IPS-20b (cell line): ENCODE results near the gene ARF4.
A peak's percentile ranks its signal among the peaks of the same experiment; 100 is the strongest.

Experiments
- H3K27ac ChIP-seq: one replicate; pipeline ENCODE4 v1.5.1; 2013; ENCODE audit warnings: low read length
- H3K27me3 ChIP-seq: 2 replicates; pipeline ENCODE4 v1.6.1; 2013; ENCODE audit warnings: mild to moderate bottlenecking, low read length, inconsistent platforms; ENCODE audit not compliant: insufficient read depth
- H3K36me3 ChIP-seq: 2 replicates; pipeline ENCODE4 v1.6.1; 2013; ENCODE audit warnings: low read depth, mild to moderate bottlenecking, inconsistent platforms, low read length, moderate library complexity; ENCODE audit not compliant: insufficient read depth
- H3K4me1 ChIP-seq: 2 replicates; pipeline ENCODE4 v1.6.1; 2013; ENCODE audit warnings: mild to moderate bottlenecking, control low read depth, inconsistent platforms, low read length, moderate library complexity; ENCODE audit not compliant: insufficient read depth
- H3K4me3 ChIP-seq: 2 replicates; pipeline ENCODE4 v1.5.1; 2013; ENCODE audit warnings: mild to moderate bottlenecking, low read length, inconsistent platforms
- H3K9ac ChIP-seq: 2 replicates; pipeline ENCODE4 v1.6.1; 2013; ENCODE audit warnings: low read depth, mild to moderate bottlenecking, inconsistent platforms, low read length, moderate library complexity
- H3K9me3 ChIP-seq: 2 replicates; pipeline ENCODE4 v1.6.1; 2013; ENCODE audit warnings: mild to moderate bottlenecking, low read depth, low read length, inconsistent platforms; ENCODE audit not compliant: insufficient read depth

Gene ARF4

GRCh38 chr3:57544181-57545125 lies 52.7 kb downstream of the ARF4 start, which contains the start of gene DNAH12:
Gene DNAH12 (minus strand): TSS chr3:57544344. CDS start chr3:57542870, 1,474 bp downstream.
- no peaks in the 10 kb centered on the region for H3K27me3 ChIP-seq
- H3K27ac ChIP-seq: no peak within 1 kb of the TSS
- H3K36me3 ChIP-seq: no peaks in the 10 kb centered on the region
- H3K9ac ChIP-seq: peak within 1 kb of the TSS; percentile 8; the same call in 1 of the 2 replicates
- H3K4me1 ChIP-seq: peaks cover 6% of the 10 kb centered on the region; the same call in 1 of the 2 replicates
- H3K4me3 ChIP-seq: peak within 1 kb of the TSS; percentile 67
- no peaks in the 10 kb centered on the region for H3K9me3 ChIP-seq

- Histone ChIP-seq H3K4me3 (no peak overlapping the region), H3K36me3 (no peaks in the 10 kb centered on the region), H3K9me3 (no peaks in the 10 kb centered on the region), H3K27ac (no peak overlapping the region), H3K4me1 (no peaks in the 10 kb centered on the region), H3K9ac (no peak overlapping the region), H3K27me3 (no peaks in the 10 kb centered on the region)
Measured at GRCh38 chr3:57538465-57538864, 58.7 kb downstream of the ARF4 start.

GRCh38 chr3:57530071-57530608 lies 67.0 kb downstream of the ARF4 start:
- Histone ChIP-seq H3K27me3 (no peaks in the 10 kb centered on the region), H3K4me1 (no peaks in the 10 kb centered on the region), H3K9me3 (no peaks in the 10 kb centered on the region), H3K9ac (no peak overlapping the region), H3K27ac (no peak overlapping the region), H3K4me3 (no peak overlapping the region), H3K36me3 (no peaks in the 10 kb centered on the region)
